Ascending aorta (tissue), 2 donors: ENCODE measurements around the gene POLR3K. TPM values are rescaled to one million over a fixed set of nuclear protein-coding genes. Genes with fewer than 3 reads are reported as not detected.

Source experiments
- DNase-seq, 2 donors: peaks; one replicate each; pipeline ENCODE4 v3.0.0-alpha.2; 2019; ENCODE audit warnings: low spot score in 2 of 2
- H3K27ac ChIP-seq, 2 donors: fragments of 200-600 bp; sonication (generic); one replicate each; pipeline ENCODE4 v1.5.1; 2016 to 2017; ENCODE audit warnings: mild to moderate bottlenecking in 1 of 2
- H3K27me3 ChIP-seq: fragments of 200-600 bp; sonication (generic); one replicate; pipeline ENCODE4 v1.5.1; 2017
- H3K36me3 ChIP-seq, 2 donors: fragments of 200-600 bp; sonication (generic); one replicate each; pipeline ENCODE4 v1.5.1; 2016
- H3K4me1 ChIP-seq, 2 donors: fragments of 200-600 bp; sonication (generic); one replicate each; pipeline ENCODE4 v1.5.1; 2016 to 2017; ENCODE audit warnings: mild to moderate bottlenecking in 1 of 2
- H3K4me3 ChIP-seq, 2 donors: fragments of 200-600 bp; sonication (generic); one replicate each; pipeline ENCODE4 v1.5.1; 2016 to 2017; ENCODE audit warnings: mild to moderate bottlenecking in 1 of 2
- H3K9me3 ChIP-seq, 2 donors: fragments of 200-600 bp; sonication (generic); one replicate each; pipeline ENCODE4 v1.5.1; 2016
- intact Hi-C: fragments of 100-400 bp; cut with DNase I; formaldehyde crosslinking; loops from one replicate; pipeline ENCODE4 v1.15.1; 2023
- total RNA-seq: library from RNA; depleted of rRNA; stranded (reverse); fragments of >200 nt; gene quantifications from one replicate; pipeline ENCODE4 v1.1.0, GENCODE V29; 2016
- TF ChIP-seq, protein P1 (sequence below), 3 experiments: fragments of 200-600 bp in 2 of 3; fragments of 450-650 bp in 1 of 3; sonication (generic) in 2 of 3; IDR thresholded peaks; one replicate each; pipeline ENCODE4 v1.5.1; 2016 to 2019; ENCODE audit warnings: antibody characterized with exemption in 3 of 3, mild to moderate bottlenecking in 1 of 3, moderate library complexity in 1 of 3

POLR3K gene
- total RNA-seq, 1 donor from 2014 or later = not detected

DNA sequence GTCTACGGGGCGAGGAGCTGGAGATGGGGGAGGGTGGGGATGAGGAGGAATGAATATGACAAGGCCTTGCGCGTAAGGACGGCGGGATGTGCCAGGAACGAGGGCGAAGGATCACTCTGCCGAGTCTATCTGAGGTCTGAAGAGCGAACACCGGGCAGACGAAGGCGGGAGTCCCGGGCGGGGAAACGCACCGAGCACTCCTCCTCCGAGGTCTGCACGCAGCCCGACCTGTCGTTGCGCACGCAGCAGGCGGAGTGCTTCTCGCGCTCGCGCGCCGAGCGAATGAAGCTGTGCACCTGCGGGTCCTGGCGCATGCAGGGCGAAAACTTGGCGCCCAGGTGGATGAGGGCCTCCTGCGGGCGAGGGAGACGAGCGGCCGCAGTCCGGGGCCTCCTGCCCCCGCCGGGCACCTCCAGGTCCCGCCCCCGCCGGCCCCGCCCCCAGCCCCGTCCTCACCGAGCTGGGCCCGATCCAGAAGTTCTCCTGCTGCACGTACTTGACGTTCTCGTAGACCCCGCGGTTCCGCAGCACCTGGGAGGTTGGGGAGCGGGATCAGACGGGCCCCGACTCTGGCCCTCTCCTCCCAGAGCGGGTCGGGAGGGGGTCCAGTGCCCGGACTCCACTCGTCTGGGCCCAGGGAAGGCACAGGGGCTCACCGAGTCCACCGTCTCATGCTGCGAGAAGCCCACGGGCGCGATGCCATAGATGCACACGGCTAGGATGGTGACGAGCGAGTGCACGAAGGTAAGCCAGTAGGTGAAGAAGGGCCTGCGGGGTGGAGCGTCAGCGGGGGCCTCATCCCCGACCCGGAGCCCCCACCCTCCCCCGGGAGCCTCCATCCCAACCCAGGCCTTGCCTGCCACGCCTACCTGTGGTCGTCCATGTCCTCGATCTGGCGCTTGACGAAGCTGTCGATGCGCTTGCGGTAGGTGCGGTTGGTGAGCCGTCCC, 7.8 kb upstream of the POLR3K start:
- Histone ChIP-seq H3K9me3 (no peaks in the 10 kb centered on the region), H3K27ac (no peak overlapping the region), H3K4me3 (no peak overlapping the region), H3K4me1 (peaks cover 4 to 5% of the 10 kb centered on the region in 2 donors), H3K36me3 (peaks cover 82 to 88% of the 10 kb centered on the region in 2 donors), H3K27me3 (no peaks in the 10 kb centered on the region)
- intact Hi-C loops = no loop called here
- DNase-seq = no peak
- TF ChIP-seq, protein P1, sequence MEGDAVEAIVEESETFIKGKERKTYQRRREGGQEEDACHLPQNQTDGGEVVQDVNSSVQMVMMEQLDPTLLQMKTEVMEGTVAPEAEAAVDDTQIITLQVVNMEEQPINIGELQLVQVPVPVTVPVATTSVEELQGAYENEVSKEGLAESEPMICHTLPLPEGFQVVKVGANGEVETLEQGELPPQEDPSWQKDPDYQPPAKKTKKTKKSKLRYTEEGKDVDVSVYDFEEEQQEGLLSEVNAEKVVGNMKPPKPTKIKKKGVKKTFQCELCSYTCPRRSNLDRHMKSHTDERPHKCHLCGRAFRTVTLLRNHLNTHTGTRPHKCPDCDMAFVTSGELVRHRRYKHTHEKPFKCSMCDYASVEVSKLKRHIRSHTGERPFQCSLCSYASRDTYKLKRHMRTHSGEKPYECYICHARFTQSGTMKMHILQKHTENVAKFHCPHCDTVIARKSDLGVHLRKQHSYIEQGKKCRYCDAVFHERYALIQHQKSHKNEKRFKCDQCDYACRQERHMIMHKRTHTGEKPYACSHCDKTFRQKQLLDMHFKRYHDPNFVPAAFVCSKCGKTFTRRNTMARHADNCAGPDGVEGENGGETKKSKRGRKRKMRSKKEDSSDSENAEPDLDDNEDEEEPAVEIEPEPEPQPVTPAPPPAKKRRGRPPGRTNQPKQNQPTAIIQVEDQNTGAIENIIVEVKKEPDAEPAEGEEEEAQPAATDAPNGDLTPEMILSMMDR (IDR thresholded peaks at IDR 0.05) = no peak

DNA sequence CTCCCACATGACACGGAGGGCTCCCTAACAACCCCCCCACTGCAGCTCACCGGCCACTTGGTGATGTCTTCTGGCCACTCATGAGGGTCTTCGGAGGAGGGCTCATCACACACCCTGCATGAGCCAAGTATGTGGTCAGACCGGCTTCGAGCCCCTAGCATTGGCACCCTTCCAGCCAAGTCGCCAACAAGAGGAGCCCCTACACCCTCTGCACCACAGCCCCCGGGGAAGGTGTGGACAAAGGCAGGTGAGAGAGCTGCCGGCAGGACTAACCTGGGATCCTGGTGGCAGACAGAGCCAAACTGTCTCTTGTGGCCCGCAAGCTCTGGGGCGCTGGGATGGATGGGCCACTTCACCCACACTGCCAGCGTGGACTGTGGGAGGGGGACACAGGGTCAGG, 6.8 kb upstream of the POLR3K start:
- Histone ChIP-seq H3K27me3 (no peaks in the 10 kb centered on the region), H3K4me1 (no peaks in the 10 kb centered on the region), H3K36me3 (peaks cover 83 to 98% of the 10 kb centered on the region in 2 donors), H3K27ac (no peak overlapping the region), H3K9me3 (no peaks in the 10 kb centered on the region), H3K4me3 (no peak overlapping the region)
- DNase-seq = no peak
- TF ChIP-seq, protein P1 (IDR thresholded peaks at IDR 0.05) = no peak
- intact Hi-C loops = no loop called here

DNA sequence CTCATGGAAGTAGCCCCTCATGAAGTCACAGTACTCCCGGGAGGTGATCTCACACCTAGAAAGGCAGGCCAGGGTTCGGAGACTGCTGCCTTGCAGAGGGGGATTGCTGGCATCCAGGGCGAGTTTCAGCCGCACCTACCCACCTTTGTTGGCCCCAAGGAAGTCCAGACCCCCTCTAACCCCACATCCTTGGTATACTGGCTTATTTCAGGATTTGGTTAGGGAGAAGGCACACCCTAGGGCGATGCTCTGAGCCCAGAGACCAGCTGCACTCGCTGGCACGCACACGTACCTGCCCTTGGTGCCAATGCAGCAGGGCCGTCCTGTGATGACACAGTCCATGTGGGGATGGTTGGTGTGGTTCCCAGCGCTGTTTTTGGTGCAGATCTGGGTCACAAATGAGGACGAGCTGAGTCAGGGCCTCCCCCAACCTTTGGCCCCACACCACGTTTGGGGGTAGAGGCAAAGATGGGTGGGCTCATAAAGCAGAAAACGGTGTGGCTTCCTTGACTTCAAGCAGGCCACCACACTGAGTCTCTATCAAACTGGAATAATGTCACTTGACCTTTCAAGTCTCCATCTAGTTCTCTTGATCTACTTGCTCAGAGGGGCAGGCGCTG, 6.1 kb upstream of the POLR3K start:
- Histone ChIP-seq H3K4me1 (no peaks in the 10 kb centered on the region), H3K9me3 (no peaks in the 10 kb centered on the region), H3K36me3 (peaks cover 80 to 94% of the 10 kb centered on the region in 2 donors), H3K27ac (no peak overlapping the region), H3K27me3 (no peaks in the 10 kb centered on the region), H3K4me3 (no peak overlapping the region)
- intact Hi-C loops = no loop called here
- no peak for DNase-seq
- TF ChIP-seq, protein P1 (IDR thresholded peaks at IDR 0.05) = no peak

DNA sequence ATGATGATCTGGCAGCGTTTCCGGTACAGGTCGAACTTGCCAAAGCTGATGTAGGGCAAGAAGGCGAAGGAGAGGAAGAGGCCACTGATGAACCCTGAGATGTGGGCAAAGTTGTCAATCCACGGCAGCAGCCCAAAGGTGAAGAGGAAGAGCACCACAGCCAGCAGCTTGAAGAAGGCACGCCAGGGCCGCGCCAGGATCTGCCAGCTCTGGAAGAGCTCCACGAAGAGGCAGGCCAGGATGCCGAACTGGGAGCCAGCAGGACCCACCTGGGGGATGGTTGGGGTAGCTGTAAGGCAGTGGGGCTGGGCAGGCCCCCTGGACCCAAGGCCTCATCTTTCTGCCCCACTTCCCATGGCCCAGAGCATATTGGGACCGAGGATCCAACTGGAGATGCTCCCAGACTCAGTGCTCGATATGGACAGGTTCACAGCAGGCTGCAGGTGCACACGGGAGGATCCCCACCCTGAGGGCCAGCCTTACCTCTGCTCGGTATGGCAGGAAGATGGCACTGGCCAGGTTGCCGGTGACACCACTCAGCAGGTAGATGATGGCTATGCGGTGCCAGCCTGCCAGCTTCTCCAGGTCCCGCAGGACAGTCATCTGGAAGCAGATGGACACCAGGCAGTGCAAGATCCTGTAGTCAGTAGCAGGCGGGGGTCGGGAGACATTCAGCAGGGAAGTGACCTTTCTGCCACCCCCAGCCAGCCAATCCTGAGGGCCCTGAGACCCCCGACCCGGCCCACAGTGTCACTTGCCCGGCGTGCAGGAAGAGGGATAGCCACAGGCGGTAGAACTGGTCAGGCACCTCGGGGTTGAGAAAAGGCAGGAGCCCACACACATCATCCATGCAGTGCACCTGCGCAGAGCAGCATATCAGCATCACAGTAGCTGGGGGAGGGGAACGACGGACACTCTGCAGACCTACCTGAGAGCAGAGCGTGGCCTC, 5.4 kb upstream of the POLR3K start:
- Histone ChIP-seq H3K9me3 (no peaks in the 10 kb centered on the region), H3K27ac (no peak overlapping the region), H3K27me3 (no peaks in the 10 kb centered on the region), H3K4me1 (peaks cover 0 to 6% of the 10 kb centered on the region in 2 donors), H3K4me3 (no peak overlapping the region), H3K36me3 (peaks cover 72 to 86% of the 10 kb centered on the region in 2 donors)
- intact Hi-C loops = no loop called here
- DNase-seq = no peak
- TF ChIP-seq, protein P1 (IDR thresholded peaks at IDR 0.05) = no peak

DNA sequence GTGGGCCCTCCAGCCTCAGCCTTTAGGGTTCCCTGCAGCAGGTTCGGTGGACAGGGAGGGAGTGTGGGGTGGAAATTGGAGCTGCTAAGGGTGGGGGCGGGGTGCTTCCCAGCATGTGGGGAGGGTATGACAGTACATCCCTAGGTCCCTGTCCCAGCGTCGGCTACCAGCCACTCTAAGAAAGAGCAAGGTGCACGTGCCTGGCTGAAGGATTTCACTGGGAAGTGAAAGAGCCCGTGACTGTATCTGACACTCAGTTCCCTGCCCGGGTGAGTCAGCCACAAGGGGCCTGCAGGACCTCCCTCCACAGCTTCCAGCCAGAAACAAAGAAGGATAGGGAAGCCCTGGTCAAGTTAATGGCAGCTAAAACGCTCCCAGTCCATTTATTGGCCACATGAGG, 4.3 kb upstream of the POLR3K start:
- intact Hi-C loops = no loop called here
- Histone ChIP-seq H3K4me3 (no peak overlapping the region), H3K4me1 (peaks cover 0 to 6% of the 10 kb centered on the region in 2 donors), H3K9me3 (no peaks in the 10 kb centered on the region), H3K36me3 (peaks cover 61 to 75% of the 10 kb centered on the region in 2 donors), H3K27ac (no peak overlapping the region), H3K27me3 (no peaks in the 10 kb centered on the region)
- DNase-seq = no peak
- TF ChIP-seq, protein P1 (IDR thresholded peaks at IDR 0.05) = no peak
